Measurements from ENCODE around the gene TTC21A. TPM values are rescaled to one million over a fixed set of nuclear protein-coding genes. Genes with fewer than 3 reads are reported as not detected.

Gene TTC21A
- total and polyA plus RNA-seq, 10 of the 15 experiments (the other 5 are each of a cell fraction or from before 2014, with no cell fraction given): 0.62 to 3.2 (median 1.2) TPM

DNA sequence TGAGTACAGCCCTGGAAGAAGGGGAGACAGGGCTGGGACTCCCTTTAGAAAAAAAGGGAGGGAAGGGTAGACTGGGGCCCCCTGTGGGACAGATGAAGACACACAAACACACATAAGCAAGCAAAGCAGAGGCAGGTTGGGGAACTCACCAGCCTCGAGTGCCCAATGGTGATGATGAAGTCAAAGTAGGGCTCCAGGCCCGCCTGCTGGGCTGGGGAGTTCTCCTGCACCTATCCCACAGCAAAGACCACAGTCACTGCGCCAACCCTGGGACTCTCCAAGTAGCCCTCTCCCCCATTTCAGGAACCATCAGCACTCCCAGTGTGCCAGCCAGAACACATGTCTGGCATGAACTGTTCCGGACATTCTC is 4.2 kb upstream of the TTC21A start:
- intact Hi-C loops (cut with micrococcal nuclease; ENCODE audit: unreplicated experiment) (no loop called here), in situ Hi-C loops (cut with MboI) (loop anchor here (5.0 kb wide), 1 partner anchor 179 kb away; the partner anchor contains the start of gene CX3CR1)
- H3K36me3 ChIP-seq (ENCODE audit: control insufficient read depth in 2 of 2, insufficient read depth in 2 of 2, low read length in 1 of 2): peaks cover 0 to 20% of the 10 kb centered on the region in 2 experiments; a peak in 3 of 4 replicates
- peaks cover 16% of the 10 kb centered on the region for H3K4me1 ChIP-seq (ENCODE audit: control insufficient read depth, insufficient read depth, low read length)
- H2AFZ ChIP-seq (ENCODE audit: control insufficient read depth, low read depth, low read length): no peak overlapping the region
- H3K27ac ChIP-seq (ENCODE audit: control insufficient read depth, insufficient read depth): no peak overlapping the region
- BruUV-seq (replicated peaks): no TSS peak
- TF ChIP-seq CEBPB (IDR thresholded peaks at IDR 0.05; ENCODE audit: borderline replicate concordance in 1 of 2, low read depth in 2 of 2, low read length in 2 of 2): no peak
- TF ChIP-seq, protein P1, sequence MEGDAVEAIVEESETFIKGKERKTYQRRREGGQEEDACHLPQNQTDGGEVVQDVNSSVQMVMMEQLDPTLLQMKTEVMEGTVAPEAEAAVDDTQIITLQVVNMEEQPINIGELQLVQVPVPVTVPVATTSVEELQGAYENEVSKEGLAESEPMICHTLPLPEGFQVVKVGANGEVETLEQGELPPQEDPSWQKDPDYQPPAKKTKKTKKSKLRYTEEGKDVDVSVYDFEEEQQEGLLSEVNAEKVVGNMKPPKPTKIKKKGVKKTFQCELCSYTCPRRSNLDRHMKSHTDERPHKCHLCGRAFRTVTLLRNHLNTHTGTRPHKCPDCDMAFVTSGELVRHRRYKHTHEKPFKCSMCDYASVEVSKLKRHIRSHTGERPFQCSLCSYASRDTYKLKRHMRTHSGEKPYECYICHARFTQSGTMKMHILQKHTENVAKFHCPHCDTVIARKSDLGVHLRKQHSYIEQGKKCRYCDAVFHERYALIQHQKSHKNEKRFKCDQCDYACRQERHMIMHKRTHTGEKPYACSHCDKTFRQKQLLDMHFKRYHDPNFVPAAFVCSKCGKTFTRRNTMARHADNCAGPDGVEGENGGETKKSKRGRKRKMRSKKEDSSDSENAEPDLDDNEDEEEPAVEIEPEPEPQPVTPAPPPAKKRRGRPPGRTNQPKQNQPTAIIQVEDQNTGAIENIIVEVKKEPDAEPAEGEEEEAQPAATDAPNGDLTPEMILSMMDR (IDR thresholded peaks at IDR 0.05 in 2 of 3, conservative IDR thresholded peaks at IDR 0.05 in 1 of 3; ENCODE audit: control insufficient read depth in 2 of 3, extremely low read depth in 1 of 3, insufficient read depth in 1 of 3, low read depth in 3 of 3, low read length in 3 of 3): peak in 2 of 3 experiments; percentile 6 to 23; a peak in 1 of 6 replicates
- POLR2A ChIA-PET: no interaction called here
- no peak overlapping the region for H3K9ac ChIP-seq (ENCODE audit: control insufficient read depth, insufficient read depth, low read length)
- RAD21 ChIA-PET (ENCODE audit: unreplicated experiment): interaction anchor here (0.7 to 3.4 kb wide), 3 partner anchors 75 to 185 kb away, joined by 3 to 25 read pairs (median 4); no protein-coding TSS in a partner anchor
- no peaks in the 10 kb centered on the region for H3K27me3 ChIP-seq (replicated peaks in 1 of 2; ENCODE audit: control insufficient read depth in 2 of 2, insufficient read depth in 2 of 2, low read length in 1 of 2)
- no peak for DNase-seq (ENCODE audit: low read depth, low spot score)
- H3K4me2 ChIP-seq (ENCODE audit: control insufficient read depth, insufficient read depth): no peak overlapping the region
- 87% methylated on average over 4 of the region's 4 CpGs for WGBS (ENCODE audit: insufficient coverage, insufficient replicate concordance, low lambda C conversion rate, missing lambda C conversion rate)
- H3K4me3 ChIP-seq: no peak overlapping the region
- FAIRE-seq: peak; percentile 35
- H3K79me2 ChIP-seq (ENCODE audit: control insufficient read depth, insufficient read depth, low read length): peaks cover 14% of the 10 kb centered on the region
- H3K9me3 ChIP-seq (replicated peaks; ENCODE audit: control insufficient read depth, insufficient read depth, low read length): no peaks in the 10 kb centered on the region
- SMC1A ChIA-PET (ENCODE audit: uncharacterized antibody, unreplicated experiment): no interaction called here
- peak; percentile 5 for ATAC-seq
- CTCF ChIA-PET: interaction anchor here (0.7 to 3.4 kb wide), 3 partner anchors 11 to 184 kb away, joined by 3 to 33 read pairs (median 5); no protein-coding TSS in a partner anchor
- no peaks in the 10 kb centered on the region; the same call in 1 of the 2 replicates for H4K20me1 ChIP-seq (ENCODE audit: control insufficient read depth, insufficient read depth)
